Effector memory CD8-positive, alpha-beta T cell (primary cell): ENCODE results near the gene BTN2A1.

Experiments
- ATAC-seq: fragments of 150-1000 bp; cut with Tn5 transposase; replicated peaks from 2 replicates; pipeline ENCODE4 v1.10.0; 2021; ENCODE audit warnings: mild to moderate bottlenecking, moderate library complexity
- DNase-seq, 3 experiments: peaks; one replicate each; pipeline ENCODE4 v3.0.0; 2021
- H3K27ac Mint-ChIP-seq, 2 donors: one replicate each; pipeline ENCODE4 v1.8.0; 2022; ENCODE audit warnings: mild to moderate bottlenecking in 2 of 2, mixed read lengths in 2 of 2, moderate library complexity in 2 of 2
- H3K27me3 Mint-ChIP-seq, 2 donors: one replicate each; pipeline ENCODE4 v1.8.0; 2022; ENCODE audit warnings: mixed read lengths in 2 of 2
- H3K36me3 Mint-ChIP-seq: one replicate; pipeline ENCODE4 v1.8.0; 2022; ENCODE audit warnings: mild to moderate bottlenecking, moderate library complexity, mixed read lengths; ENCODE audit not compliant: insufficient read depth
- H3K4me1 Mint-ChIP-seq, 2 donors: one replicate each; pipeline ENCODE4 v1.8.0; 2022; ENCODE audit warnings: low read depth in 2 of 2, mixed read lengths in 2 of 2
- H3K4me3 Mint-ChIP-seq, 2 donors: one replicate each; pipeline ENCODE4 v1.8.0; 2022; ENCODE audit warnings: mild to moderate bottlenecking in 2 of 2, mixed read lengths in 2 of 2, moderate library complexity in 2 of 2
- H3K9me3 Mint-ChIP-seq, 2 donors: one replicate each; pipeline ENCODE4 v1.8.0; 2022; ENCODE audit warnings: mixed read lengths in 2 of 2

The BTN2A1 gene

DNA sequence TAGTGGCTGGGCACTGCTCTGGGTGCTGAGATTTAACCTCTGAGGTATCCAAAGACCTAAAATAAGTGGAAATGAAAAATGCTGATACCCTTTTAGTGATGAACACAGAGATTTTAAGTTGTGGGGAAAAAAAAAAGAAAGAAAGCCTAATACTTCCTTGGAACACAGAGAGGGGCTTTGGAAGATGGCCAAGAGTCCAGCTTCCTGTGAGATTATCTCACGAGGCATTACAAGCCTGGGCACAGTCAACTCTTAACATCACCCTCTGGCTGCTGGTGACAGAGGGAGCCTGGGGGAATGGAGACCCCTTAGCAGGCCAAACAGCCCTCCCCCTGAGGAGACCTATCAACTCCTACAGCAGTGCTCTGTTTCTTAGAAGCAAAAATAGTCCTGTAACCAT lies 19.7 kb downstream of the BTN2A1 start:
- H3K36me3 Mint-ChIP-seq = peaks cover 12% of the 10 kb centered on the region
- H3K27ac Mint-ChIP-seq = peak overlapping the region; percentile 84 to 95
- H3K4me3 Mint-ChIP-seq = peak overlapping the region in 1 of 2 donors; percentile 4
- DNase-seq (no peak), ATAC-seq (no peak)
- H3K9me3 Mint-ChIP-seq = no peaks in the 10 kb centered on the region
- H3K4me1 Mint-ChIP-seq = peaks cover 24 to 34% of the 10 kb centered on the region in 2 donors
- no peaks in the 10 kb centered on the region for H3K27me3 Mint-ChIP-seq

DNA sequence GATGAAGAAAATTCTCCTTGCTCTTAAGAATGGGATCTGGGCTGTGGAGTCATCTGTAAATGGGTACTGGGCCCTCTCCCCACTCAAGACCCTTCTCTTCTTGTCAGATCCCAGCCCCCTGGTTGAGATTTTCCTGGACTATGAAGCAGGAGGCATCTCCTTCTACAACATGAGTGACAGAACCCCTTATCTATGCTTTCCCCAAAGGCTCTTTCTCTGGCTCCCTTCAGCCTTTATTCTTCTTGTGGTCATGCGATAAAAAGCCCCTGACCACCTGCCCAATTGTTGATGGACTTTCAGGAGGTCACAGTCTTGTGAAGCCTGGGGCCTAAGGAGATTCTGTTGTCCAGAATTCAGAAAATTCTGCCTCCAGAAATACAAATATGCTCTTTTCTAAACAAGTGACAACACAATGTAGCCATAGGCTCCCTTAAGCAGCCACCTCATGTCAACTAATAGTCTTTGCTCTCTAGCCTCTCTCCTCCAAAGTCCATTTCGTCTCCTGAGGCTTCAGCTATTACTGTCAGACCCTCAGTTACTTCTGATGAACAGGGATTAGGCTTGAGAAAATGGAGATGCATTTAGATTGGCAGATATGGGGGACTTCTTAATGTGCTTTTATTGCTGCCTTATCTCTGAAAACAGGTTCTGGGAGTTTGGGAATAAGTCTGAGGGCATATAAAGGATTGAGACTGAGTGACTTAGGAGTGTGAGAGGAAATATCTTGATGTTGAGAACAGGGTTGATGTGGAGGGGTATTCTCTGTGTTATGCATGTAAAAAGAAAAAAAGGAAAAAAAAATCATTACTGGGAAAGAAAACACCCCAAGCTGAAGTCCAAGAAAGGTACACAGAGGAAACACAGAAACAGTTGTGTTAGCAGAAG lies 20.6 kb downstream of the BTN2A1 start:
- H3K4me1 Mint-ChIP-seq = peaks cover 16 to 25% of the 10 kb centered on the region in 2 donors
- no peaks in the 10 kb centered on the region for H3K9me3 Mint-ChIP-seq
- ATAC-seq = no peak
- peaks cover 8% of the 10 kb centered on the region for H3K36me3 Mint-ChIP-seq
- no peaks in the 10 kb centered on the region for H3K27me3 Mint-ChIP-seq
- no peak for DNase-seq
- H3K4me3 Mint-ChIP-seq = no peak overlapping the region
- peak overlapping the region in 1 of 2 donors; percentile 77 for H3K27ac Mint-ChIP-seq

GRCh38 chr6:26478985-26479278 lies 21.2 kb downstream of the BTN2A1 start:
- Mint-ChIP-seq H3K36me3 (peaks cover 4% of the 10 kb centered on the region), H3K27ac (peak overlapping the region in 1 of 2 donors; percentile 77), H3K4me1 (peaks cover 13 to 21% of the 10 kb centered on the region in 2 donors), H3K9me3 (no peaks in the 10 kb centered on the region), H3K4me3 (no peak overlapping the region), H3K27me3 (no peaks in the 10 kb centered on the region)
- no peak for DNase-seq
- no peak for ATAC-seq

DNA sequence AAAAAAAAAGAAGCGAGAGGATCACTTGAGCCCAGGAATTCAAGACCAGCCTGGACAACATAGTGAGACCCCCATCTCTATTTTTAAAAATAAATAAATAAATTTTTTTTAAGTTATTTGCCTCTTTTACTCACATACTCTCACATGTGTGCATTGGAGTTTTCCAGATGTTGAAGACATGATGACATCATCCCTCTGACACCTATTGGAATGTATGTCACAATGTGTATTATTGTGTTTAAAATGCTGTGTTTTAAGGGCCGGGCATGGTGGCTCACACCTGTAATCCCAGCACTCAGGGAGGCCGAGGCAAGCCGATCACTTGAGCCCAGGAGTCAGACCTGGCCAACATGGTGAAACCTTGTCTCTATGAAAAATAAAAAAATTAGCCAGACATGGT lies 24.6 kb downstream of the BTN2A1 start:
- Mint-ChIP-seq H3K4me1 (peaks cover 0 to under 1% of the 10 kb centered on the region in 2 donors), H3K27ac (no peak overlapping the region), H3K4me3 (no peak overlapping the region), H3K36me3 (no peaks in the 10 kb centered on the region), H3K27me3 (no peaks in the 10 kb centered on the region), H3K9me3 (no peaks in the 10 kb centered on the region)
- no peak for DNase-seq
- ATAC-seq = no peak

DNA sequence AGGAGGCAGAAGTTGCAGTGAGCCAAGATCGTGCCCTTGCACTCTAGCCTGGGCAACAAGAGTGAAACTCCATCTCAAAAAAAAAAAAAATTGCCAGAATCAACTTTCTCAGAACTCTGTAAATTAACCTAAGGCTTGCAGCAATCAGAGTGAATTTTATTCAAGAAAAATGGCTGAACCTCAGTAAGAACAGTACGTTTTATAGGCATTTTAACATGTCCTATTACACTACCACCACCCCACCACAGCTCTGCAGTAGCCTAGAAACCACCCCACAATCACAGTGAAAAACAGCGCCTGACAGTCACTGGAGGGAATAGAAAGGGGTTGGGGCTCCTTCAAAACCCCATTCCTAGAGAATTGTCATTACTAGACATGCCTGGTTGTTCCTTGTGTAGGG lies 26.0 kb downstream of the BTN2A1 start:
- peaks cover 0 to 2% of the 10 kb centered on the region in 2 donors for H3K9me3 Mint-ChIP-seq
- ATAC-seq (no peak), DNase-seq (no peak)
- no peak overlapping the region for H3K27ac Mint-ChIP-seq
- H3K27me3 Mint-ChIP-seq = no peaks in the 10 kb centered on the region
- H3K4me1 Mint-ChIP-seq = no peaks in the 10 kb centered on the region
- H3K36me3 Mint-ChIP-seq = peaks cover 4% of the 10 kb centered on the region
- no peak overlapping the region for H3K4me3 Mint-ChIP-seq

GRCh38 chr6:26484161-26484560 lies 26.4 kb downstream of the BTN2A1 start:
- Mint-ChIP-seq H3K27ac (no peak overlapping the region), H3K4me1 (no peaks in the 10 kb centered on the region), H3K36me3 (peaks cover 4% of the 10 kb centered on the region), H3K9me3 (peaks cover 0 to 2% of the 10 kb centered on the region in 2 donors), H3K4me3 (no peak overlapping the region), H3K27me3 (no peaks in the 10 kb centered on the region)
- DNase-seq = no peak
- no peak for ATAC-seq

DNA sequence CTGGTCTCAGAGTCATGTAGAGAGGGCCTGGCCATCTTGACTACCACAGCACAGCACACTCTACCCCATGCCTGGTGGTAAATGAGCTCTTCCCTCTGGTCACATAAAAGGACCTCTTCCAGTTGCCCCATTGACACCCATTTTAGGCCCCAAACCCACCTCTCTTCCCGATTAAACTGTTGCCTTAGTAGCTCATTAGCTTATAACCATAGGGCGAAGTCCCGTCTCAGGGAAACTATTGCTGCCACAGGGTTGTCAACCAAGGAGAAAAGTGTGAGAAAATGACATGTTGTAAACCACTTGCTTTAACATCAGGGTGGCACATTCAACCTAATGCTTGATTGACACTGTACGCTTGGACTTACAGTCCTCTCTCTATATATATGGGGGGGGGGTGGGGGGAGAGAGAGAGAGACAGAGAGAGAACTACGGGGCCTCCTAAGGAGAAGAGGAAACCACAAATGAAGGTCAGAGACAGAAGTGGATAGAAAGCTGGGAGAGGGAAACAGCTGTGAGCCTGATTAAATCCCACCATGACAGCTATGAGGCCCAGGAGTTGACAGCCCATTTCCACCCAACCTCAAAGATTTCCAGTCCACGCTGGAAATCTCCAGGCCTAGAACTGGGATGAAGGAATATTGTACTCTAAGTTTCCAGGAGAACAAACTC lies 27.5 kb downstream of the BTN2A1 start:
- Mint-ChIP-seq H3K4me1 (no peaks in the 10 kb centered on the region), H3K4me3 (no peak overlapping the region), H3K9me3 (peaks cover 0 to 2% of the 10 kb centered on the region in 2 donors), H3K36me3 (peaks cover 4% of the 10 kb centered on the region), H3K27me3 (no peaks in the 10 kb centered on the region), H3K27ac (no peak overlapping the region)
- ATAC-seq = no peak
- DNase-seq = no peak

GRCh38 chr6:26486358-26486757 lies 28.6 kb downstream of the BTN2A1 start:
- Mint-ChIP-seq H3K27me3 (no peaks in the 10 kb centered on the region), H3K4me3 (no peak overlapping the region), H3K9me3 (peaks cover 0 to 2% of the 10 kb centered on the region in 2 donors), H3K27ac (no peak overlapping the region), H3K4me1 (no peaks in the 10 kb centered on the region), H3K36me3 (peaks cover 4% of the 10 kb centered on the region)
- ATAC-seq (no peak), DNase-seq (no peak)

DNA sequence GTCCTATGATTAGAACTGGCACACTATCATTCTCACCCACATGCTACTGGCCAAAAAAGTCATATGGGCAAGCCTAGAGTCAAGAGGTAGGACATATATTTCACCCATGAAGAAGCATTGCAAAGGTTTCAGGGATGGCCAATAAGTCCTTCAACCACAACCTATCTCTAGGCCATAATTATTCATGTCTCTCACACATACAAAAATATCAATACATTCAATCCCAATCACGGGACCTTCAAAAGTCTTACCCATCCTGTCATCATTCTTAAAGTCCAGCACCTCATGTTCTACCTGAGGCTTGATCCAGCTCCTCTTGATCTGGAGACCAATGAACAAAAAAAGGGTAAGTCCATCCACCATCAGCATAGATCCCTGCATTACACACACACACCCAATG lies 29.7 kb downstream of the BTN2A1 start:
- peaks cover 4% of the 10 kb centered on the region for H3K36me3 Mint-ChIP-seq
- H3K27me3 Mint-ChIP-seq = no peaks in the 10 kb centered on the region
- DNase-seq = no peak
- H3K27ac Mint-ChIP-seq = no peak overlapping the region
- no peak overlapping the region for H3K4me3 Mint-ChIP-seq
- peaks cover 0 to 2% of the 10 kb centered on the region in 2 donors for H3K9me3 Mint-ChIP-seq
- H3K4me1 Mint-ChIP-seq = no peaks in the 10 kb centered on the region
- ATAC-seq = no peak

DNA sequence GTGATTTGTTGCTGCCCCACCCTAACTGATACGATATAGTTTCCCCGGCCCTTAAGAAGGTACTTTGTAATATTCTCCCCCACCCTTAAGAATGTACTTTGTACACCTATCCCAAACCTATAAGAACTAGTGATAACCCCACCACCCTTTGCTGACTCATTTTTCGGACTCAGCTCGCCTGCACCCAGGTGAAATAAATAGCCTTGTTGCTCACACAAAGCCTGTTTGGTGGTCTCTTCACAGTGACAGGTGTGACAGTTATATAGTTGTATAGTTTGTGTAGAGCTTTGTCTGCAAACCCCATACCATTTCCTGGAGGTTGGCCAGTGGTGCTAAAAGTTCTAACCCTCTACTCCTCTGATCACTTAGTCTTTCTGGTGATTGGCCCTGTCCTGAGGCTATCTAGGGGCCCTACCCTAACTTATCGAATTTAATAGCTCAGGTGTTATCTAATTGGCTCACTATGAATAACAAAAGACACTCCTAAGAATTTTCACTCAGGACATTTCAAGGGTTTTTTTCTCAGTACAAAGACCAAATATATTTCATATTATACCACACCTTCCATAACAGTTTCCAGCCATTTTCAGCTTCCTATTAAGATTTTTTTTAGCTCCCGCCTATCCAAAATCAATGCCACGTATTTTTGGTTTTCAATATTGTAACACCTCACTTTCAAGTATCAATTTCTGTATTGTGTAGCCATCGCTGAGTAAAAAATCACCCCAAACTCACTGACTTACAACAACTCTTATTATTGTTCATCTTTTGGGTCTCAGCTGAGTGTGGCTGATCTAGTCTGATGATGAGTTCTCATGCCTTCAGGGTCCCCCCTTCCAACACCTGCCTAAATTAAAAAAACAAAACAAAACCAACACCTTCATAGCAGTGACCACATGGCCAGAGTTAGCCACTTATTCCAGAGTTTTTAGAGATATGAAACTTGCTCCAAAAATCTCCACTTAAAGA lies 32.5 kb downstream of the BTN2A1 start:
- Mint-ChIP-seq H3K27ac (no peak overlapping the region), H3K9me3 (peaks cover 0 to 2% of the 10 kb centered on the region in 2 donors), H3K4me1 (peaks cover 0 to 1% of the 10 kb centered on the region in 2 donors), H3K27me3 (peaks cover 0 to 8% of the 10 kb centered on the region in 2 donors), H3K4me3 (no peak overlapping the region), H3K36me3 (peaks cover 4% of the 10 kb centered on the region)
- DNase-seq (no peak), ATAC-seq (no peak)

DNA sequence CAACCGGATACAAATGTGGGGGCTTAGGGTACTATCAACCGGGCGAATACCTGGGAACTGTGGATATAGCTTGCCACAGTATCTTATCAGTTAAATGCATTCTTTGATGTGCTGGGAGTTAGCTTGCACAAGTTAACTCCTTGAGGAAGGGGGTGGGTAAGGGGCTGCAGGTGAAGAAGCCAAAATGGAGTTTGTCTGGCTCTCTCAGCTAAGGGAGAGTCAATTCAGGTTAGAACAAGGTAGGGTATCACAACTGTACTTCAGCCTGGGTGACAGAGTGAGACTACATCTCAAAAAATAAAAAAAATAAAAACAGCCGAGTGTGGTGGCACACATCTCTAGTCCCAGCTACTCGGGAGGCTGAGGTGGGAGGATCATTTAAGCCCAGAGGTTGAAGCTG lies 33.8 kb downstream of the BTN2A1 start:
- Mint-ChIP-seq H3K4me1 (peaks cover 0 to 1% of the 10 kb centered on the region in 2 donors), H3K27me3 (peaks cover 0 to 15% of the 10 kb centered on the region in 2 donors), H3K36me3 (peaks cover 4% of the 10 kb centered on the region), H3K9me3 (peaks cover 0 to 2% of the 10 kb centered on the region in 2 donors), H3K4me3 (no peak overlapping the region), H3K27ac (no peak overlapping the region)
- no peak for DNase-seq
- ATAC-seq = no peak

- H3K27me3 Mint-ChIP-seq = peaks cover 0 to 15% of the 10 kb centered on the region in 2 donors
- no peak overlapping the region for H3K4me3 Mint-ChIP-seq
- H3K27ac Mint-ChIP-seq = no peak overlapping the region
- DNase-seq = no peak
- ATAC-seq = peak; percentile 62
- no peaks in the 10 kb centered on the region for H3K9me3 Mint-ChIP-seq
- peaks cover 0 to 1% of the 10 kb centered on the region in 2 donors for H3K4me1 Mint-ChIP-seq
- H3K36me3 Mint-ChIP-seq = no peaks in the 10 kb centered on the region
Observed at GRCh38 chr6:26493258-26493657, 35.5 kb downstream of the BTN2A1 start.

DNA sequence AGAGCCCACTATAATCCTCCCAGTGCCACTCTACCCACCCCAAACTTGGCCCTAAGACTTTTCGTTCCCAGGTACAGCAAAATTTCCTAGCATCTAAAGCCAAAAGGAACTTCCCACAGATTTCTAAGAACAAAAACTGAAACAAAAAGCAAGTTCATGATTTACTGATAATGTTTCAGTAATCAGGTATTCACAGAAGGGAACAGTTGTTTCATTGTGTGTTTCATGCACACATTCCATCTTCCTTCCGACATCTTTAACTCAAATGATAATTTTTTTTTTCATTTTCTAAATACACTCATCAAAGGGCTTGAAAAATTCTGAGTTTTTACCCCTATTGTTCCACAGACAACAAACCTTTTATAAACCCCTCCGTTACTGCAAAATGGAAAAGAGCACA lies 36.4 kb downstream of the BTN2A1 start:
- no peak overlapping the region for H3K27ac Mint-ChIP-seq
- H3K9me3 Mint-ChIP-seq = no peaks in the 10 kb centered on the region
- peaks cover 0 to 1% of the 10 kb centered on the region in 2 donors for H3K4me1 Mint-ChIP-seq
- no peak overlapping the region for H3K4me3 Mint-ChIP-seq
- H3K36me3 Mint-ChIP-seq = no peaks in the 10 kb centered on the region
- ATAC-seq (no peak), DNase-seq (no peak)
- peaks cover 0 to 15% of the 10 kb centered on the region in 2 donors for H3K27me3 Mint-ChIP-seq
